HPDE6-E6E7 (cell line): ENCODE measurements around the gene TEC.
"Not testable (repeated sequence)": the region's sequence is repeated elsewhere in the genome, so short reads cannot be mapped to it uniquely, and the experiment has no call there.

ENCODE experiments used
- DNase-seq: peaks from one replicate; pipeline ENCODE4 v3.0.0; 2011; ENCODE audit warnings: missing footprints; ENCODE audit errors: extremely low spot score

The TEC gene

GRCh38 chr4:48196758-48197504 is 72.7 kb downstream of the TEC start:
- no peak for DNase-seq

DNA sequence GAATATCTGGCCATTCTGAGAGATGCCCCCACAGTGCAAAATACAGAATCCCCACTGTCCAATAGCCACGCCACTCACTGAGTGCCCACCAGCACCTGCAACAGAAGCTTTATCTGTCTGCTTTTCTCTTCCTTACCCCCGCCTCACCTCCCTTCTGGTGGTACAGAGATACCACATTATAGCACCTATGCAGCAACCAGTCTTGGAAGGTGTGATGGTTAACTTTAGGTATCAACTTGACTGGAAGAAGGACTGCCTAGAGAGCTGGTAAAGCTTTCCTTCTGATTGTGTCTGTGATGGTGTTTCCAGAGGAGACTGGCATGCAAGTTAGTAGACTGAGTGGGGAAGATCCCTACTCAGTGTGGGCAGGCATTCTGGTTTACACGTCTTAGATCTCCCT is 73.8 kb downstream of the TEC start:
- DNase-seq = no peak

DNA sequence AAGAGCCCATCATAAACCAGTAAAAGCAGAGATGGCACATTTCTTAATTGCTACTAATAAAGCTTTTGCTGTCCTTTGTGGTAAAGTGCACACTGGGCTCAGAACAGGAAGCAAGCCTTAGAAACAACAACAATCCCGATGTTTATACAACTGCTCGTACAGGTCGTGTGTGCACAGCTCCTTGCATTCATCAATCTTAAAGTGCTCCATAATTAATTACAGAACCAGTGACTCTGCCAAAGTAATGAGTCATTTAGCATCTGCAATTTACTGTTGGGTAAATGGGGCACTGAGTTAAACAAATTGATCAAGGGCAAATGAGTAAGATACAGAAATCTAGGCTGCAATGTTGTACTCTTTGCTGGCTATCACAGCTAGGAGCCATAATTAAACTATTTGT is 74.3 kb downstream of the TEC start:
- no peak for DNase-seq

- no peak for DNase-seq
These were observed 74.7 kb downstream of the TEC start for GRCh38 chr4:48194971-48195370.

- DNase-seq = no peak
These were observed 75.6 kb downstream of the TEC start for GRCh38 chr4:48193921-48194468.

DNA sequence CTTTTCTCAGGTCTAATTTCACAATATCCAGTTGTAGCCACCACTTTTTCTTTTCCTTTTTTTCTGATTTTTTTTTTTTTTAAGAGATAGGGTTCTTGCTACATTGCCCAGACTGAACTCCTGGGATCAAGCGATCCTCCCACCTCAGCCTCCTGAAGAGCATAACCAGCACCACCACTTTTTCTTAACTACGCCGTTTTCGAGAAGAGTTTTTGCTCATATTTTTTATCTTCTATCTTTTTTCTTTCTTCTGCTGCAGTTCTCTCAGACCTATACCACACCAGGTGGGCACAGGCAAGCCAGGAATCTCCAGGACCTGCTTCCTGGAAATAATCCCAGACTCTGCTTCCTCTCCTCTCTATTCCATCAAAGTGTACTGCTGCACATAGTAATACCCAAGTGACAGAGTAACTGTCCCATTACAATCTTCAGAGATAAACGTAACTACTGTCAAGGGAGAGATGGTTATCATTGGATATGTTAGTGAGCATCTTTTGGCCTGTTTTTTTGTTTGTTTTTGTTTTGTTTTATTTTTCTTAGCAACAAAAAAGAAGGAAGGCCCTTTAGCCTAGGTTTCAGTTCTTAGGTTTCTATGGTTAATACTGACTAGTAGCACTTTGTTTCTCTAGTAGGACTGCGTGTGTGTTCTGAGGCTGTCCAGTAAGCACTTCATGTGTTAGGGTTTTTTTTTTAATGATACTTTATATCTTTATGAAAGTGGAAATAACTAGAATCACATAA is 76.4 kb downstream of the TEC start:
- no peak for DNase-seq

DNA sequence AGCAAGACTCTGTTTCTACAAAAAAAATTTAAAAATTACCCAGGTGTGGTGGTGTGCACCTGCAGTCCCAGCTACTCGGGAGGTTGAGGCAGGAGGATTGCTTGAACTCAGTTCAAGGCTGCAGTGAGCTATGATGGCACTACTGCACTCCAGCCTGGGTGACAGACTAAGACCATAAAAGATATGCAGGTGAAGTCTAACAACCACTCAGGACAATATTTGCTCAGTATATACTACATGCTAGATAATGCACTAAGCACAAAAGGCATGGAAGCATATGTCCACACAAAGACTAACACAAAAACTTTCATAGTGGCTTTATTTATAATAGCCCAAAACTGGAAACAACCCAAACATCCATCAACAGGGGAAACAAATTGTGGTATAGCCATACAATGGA is 77.9 kb downstream of the TEC start:
- DNase-seq = no peak

DNA sequence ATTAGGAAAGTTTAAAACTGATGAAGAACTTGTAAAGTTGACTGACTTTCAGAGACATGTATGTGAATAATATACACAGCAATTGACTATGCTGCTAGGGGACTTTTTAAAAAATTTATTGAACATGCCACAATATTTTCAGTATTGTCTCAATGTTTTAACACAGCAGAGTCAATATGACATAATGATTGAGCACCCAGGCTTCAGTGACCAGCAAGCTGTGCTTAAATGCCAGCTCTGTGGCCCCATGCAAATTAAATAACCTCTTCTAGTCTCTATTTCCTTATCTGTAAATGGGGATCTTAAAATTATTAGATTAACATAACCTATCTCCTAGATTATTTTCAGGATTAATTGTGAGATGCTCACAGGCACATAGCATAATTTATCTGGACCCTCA is 78.8 kb downstream of the TEC start:
- DNase-seq = no peak

DNA sequence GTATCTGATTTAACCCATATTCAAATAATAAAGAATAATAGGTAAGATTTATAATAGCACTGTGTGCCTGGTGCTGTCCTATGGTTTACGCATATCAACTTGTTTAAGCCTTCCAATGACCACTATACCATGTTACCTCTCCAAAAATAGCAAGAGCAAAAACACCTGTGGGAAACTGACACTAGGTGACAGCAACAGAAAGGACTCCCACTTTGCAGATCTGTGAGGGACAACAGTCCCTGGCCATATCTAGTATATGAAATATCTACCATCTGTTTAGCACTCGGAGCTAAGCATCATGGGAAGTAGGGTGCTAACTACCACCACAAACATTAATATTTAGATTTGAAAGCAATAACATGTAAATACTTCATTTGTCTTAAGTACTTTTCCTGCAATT is 79.9 kb downstream of the TEC start:
- no peak for DNase-seq

DNA sequence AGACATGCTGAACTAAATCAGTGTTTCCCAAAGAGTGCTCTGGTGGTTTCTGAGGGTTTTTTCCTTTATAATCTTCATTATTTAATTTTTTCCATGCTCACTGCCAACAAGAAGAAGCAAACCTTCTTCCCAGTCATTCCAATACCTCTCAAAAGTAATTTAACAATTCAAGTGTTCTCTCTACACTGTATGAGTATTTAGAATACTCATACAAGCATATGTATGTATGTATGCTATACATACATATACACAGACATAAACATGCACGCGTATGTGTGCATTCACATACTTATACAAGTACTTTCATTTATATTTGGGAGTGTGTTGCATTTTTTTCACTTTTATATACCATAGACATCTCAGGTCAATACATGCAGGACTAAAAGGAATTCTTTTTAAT is 81.2 kb downstream of the TEC start:
- no peak for DNase-seq

DNA sequence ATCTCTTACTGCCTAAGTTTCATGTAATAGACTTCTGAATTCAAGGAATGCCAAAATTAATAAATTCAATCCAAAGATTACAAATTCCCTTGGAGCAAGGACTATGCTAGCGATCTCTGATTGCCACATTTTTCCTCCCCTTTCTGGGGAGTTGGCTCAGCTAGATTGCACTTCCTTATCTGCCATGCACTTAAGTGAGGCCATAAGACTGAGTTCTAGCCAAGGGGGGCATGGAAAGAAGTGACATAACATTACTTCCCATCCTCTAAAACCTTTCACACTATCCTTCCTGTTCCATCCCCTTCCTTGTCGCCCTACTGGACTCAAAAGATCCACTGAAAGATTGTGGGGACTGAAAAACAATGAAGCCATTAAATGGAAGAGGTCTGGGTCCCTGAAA is 81.8 kb downstream of the TEC start:
- DNase-seq = no peak

- DNase-seq = not testable (repeated sequence)
These were observed 82.6 kb downstream of the TEC start for GRCh38 chr4:48187066-48187465.

DNA sequence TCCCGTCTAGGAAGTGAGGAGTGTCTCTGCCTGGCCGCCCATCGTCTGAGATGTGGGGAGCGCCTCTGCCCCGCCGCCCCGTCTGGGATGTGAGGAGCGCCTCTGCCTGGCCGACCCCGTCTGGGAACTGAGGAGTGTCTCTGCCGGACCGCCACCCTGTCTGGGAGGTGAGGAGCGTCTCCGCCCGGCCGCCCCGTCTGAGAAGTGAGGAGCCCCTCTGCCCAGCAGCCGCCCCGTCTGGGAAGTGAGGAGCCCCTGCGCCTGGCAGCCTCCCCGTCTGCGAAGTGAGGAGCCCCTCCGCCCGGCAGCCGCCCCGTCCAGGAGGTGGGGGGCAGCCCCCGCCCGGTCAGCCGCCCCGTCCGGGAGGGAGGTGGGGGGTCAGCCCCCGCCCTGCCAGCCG is 83.2 kb downstream of the TEC start:
- DNase-seq = not testable (repeated sequence)

GRCh38 chr4:48184882-48185281 is 84.8 kb downstream of the TEC start:
- DNase-seq = no peak

GRCh38 chr4:48180234-48180633 is 89.4 kb downstream of the TEC start:
- no peak for DNase-seq

DNA sequence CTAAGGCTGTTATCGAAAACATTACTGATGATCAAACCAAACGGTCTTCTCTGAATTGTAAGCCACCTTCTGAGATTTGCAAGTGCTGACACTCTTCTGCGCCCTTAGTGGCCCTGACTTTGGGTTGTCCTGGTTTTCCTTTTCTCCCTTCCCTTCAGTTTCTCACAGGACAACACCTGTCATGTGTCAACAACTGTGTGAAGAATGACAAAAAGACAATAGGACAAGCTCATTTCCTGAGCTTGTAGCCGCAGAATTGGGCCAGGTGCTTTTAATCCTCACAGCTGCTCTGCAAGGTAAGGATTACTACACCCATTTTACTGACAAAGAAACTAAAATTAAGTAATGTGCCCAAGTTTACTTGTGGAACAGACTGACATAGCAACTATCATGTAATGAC is 90.7 kb downstream of the TEC start:
- DNase-seq = no peak

DNA sequence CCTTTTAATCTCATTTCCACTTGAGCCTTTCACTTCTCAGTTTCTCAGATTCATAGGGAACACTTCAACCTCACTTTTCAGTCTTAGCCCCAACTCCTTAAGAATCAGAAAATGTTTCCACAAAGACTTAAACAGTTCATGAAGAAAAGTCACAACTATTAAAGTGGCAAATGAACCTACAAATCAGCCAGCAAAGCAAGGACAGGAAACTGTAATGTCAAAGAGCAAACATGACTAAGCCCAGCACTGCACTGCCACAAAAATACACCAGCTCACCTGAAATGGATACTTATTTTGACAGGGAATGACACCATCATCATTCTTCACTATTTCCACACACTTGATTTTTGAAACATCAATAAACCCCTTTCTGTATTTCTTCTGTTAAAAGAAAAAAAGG is 93.8 kb downstream of the TEC start:
- peak; percentile 8 for DNase-seq

DNA sequence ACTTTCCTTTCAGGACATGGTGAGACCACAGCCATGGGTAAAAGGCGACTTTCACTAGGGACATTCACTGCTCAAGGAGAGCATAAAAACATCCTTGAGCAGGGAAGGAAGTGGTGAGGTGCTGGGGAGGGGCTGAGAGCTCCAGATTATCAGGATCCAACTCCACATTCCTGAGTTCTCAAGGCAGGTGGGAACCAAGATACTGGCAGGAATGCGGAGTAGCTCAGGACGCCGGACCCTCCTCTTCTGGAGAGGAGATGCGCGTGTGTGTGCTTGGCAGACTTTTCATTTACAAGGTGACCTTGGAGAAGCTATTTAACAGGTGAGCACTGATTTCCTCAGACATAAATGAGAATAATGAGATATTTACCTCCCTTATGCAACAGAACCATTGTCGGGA is 94.3 kb downstream of the TEC start:
- DNase-seq = no peak

DNA sequence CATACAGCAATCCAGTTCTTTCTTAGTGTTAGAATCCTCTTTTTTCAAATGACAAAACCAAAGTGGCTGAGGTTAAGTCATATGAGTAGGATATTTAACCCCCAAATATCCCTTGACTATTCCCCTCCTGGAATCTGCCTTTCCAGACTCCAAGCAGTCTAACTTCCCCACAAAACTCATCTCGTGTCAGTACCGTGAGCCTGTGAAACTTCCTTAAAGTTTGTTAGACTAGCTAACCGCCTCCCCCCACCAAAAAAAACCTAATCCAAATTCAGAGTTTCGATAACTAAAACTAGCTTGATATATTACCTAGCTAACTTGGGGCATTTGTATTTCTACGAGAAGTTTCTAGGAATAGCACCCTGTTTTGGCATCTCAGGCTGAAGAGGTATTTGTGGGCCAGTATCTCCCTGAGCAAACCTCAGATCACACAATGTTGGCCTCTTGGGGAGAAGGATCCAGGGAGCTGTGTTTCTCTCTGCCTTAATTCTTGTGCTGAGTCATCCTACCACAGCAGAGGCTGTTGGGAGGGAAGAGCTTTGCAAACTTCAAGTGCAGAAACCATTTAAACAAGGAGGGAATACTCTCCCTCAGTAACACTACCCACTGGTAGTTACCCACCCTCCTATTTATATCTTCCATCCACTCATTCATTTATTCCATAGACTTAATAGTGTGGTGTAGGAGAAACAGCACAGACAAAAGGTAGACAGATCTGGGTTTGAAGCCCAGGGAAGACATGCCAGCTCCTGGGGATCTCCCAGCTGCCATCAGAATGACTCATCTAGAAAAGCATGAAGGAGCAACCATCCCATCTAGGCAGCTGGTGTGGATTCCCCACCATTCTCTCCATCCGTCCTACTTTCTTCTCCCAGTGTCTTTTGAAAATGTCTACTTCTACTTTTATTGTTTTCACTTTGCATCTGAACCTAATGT is 96.3 kb downstream of the TEC start:
- DNase-seq = peak; percentile 66

GRCh38 chr4:48172651-48173050 is 97.0 kb downstream of the TEC start:
- no peak for DNase-seq

GRCh38 chr4:48169636-48170035 is 100.0 kb downstream of the TEC start:
- DNase-seq = no peak
